WI38 (cell line): ENCODE data around the gene SNX30.

Experiments
- H3K4me3 ChIP-seq: 2 replicates; pipeline ENCODE4 v1.5.1; 2011; ENCODE audit warnings: low read depth, mild to moderate bottlenecking, control low read depth, low read length
- CTCF ChIP-seq: IDR thresholded peaks from 2 replicates; pipeline ENCODE4 v1.5.1; 2012; ENCODE audit warnings: low read depth, mild to moderate bottlenecking, control low read depth, low read length

Gene SNX30

GRCh38 chr9:112850840-112851239 is 100.3 kb downstream of the SNX30 start:
- TF ChIP-seq CTCF: no peak

GRCh38 chr9:112852741-112853504 is 102.4 kb downstream of the SNX30 start:
- H3K4me3 ChIP-seq: no peak overlapping the region
- no peak for TF ChIP-seq CTCF

More at GRCh38 chr9:112850840-112851239, 100.3 kb downstream of the SNX30 start:
- H3K4me3 ChIP-seq: no peak overlapping the region

GRCh38 chr9:112853882-112854585 is 103.5 kb downstream of the SNX30 start:
- no peak for TF ChIP-seq CTCF
- H3K4me3 ChIP-seq: no peak overlapping the region

DNA sequence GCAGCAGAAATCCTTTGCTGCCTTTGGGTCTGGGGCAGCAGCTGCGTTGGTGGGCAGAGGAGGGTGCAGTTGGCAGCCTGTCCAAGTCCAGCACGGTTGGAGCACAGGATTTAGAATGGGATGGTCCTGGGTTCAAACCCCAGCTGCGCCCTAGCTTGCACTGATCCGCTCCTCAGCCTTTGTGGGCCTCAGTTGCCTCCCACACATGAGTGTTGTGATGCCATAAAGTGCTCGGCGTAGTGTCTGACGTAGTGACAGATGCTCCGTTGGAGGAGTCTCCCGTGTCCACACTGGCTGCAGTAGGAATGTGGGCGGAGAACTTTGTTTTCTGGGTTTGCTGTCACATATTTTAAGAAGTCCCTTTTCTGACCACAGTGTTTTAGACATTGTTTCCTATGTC is 104.1 kb downstream of the SNX30 start:
- TF ChIP-seq CTCF: no peak

GRCh38 chr9:112856200-112856599 is 105.6 kb downstream of the SNX30 start:
- no peak for TF ChIP-seq CTCF
- no peak overlapping the region for H3K4me3 ChIP-seq

More for the DNA sequence above, 104.1 kb downstream of the SNX30 start:
- H3K4me3 ChIP-seq: no peak overlapping the region

DNA sequence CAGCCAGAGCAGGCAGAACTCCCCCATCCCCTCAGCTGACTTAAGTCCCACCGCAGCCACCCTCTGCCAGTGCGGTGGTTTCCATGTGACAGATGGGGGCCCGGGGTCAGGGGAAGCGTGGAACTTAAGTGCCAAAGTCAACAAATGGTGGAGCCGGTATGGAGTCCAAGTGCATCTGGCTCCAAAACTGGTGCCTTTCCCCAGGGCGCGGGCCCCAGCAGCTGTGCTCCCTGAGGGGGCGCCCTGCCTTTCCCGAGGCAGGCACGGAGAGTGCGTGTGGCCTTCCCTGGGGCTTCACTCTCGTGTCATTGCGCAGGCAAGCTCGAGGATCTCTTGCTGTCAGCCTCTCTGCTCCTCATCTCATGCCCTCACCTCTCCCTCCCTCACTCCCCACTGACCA is 106.3 kb downstream of the SNX30 start:
- TF ChIP-seq CTCF: no peak
- H3K4me3 ChIP-seq: no peak overlapping the region

DNA sequence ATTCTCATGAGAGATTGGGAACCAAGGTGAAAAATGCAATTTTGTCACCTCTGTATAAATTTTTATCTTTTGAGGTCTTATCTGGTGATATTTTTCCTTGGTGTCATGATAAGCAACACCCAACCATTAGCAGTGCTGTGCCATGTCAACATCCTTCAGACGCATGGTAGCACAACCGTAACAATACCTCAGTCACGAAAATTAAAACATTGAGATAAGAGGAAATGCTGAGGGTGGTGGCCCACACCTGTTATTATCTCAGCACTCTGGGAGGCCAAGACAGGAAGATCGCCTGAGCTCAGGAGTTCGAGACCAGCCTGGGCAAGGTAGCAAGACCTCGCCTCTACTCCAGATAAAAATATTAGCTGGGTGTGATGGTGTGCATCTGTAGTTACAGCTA is 107.4 kb downstream of the SNX30 start:
- H3K4me3 ChIP-seq: no peak overlapping the region
- TF ChIP-seq CTCF: no peak
